Umbilical cord (tissue), 2 donors: ENCODE data around the gene XKR8. TPM values are rescaled to one million over a fixed set of nuclear protein-coding genes. Genes with fewer than 3 reads are reported as not detected.
"Not testable (repeated sequence)": the region's sequence is repeated elsewhere in the genome, so short reads cannot be mapped to it uniquely, and the experiment has no call there.

Source experiments
- DNase-seq: peaks from one replicate; pipeline ENCODE4 v3.0.0-alpha.2; 2015; ENCODE audit warnings: low spot score
- total RNA-seq: library from RNA; depleted of rRNA; stranded (reverse); fragments of >200 nt; gene quantifications from one replicate; pipeline ENCODE4 v1.2.3, GENCODE V29; 2014; ENCODE audit warnings: low replicate concordance; ENCODE audit not compliant: insufficient read depth

Gene XKR8
- total RNA-seq, 1 donor from 2014 or later, result 3.9 TPM

DNA sequence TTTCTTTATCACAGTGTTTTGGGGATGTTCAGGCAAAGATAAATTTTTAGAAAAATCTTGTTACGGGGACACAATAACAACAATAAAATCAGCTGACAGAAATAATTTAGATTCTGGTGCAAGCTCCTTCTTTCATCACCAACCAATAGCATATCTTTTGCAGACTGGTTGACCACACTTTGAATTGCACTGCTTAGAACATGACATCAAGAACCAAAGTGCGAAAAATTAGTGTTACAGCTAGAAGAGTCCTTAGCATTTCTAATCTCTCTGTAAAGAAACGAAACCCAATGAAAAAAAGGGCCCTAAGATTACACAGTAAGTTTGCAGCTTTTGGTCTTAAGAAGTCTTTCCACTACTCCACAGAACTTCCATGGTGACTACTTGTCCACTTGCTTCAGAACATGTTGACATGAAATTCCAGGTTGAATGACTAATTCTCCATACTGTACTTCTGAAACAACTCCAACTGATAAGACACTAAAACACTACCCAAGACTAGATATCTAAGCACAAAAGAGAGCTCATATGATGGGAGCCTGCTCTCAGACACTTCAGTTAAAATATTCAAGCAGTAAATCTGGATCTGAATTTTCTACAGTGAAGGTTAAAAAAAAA is 31.3 kb downstream of the XKR8 start:
- no peak for DNase-seq

- DNase-seq, result no peak
These were observed 32.5 kb downstream of the XKR8 start for GRCh38 chr1:27992276-27992675.

DNA sequence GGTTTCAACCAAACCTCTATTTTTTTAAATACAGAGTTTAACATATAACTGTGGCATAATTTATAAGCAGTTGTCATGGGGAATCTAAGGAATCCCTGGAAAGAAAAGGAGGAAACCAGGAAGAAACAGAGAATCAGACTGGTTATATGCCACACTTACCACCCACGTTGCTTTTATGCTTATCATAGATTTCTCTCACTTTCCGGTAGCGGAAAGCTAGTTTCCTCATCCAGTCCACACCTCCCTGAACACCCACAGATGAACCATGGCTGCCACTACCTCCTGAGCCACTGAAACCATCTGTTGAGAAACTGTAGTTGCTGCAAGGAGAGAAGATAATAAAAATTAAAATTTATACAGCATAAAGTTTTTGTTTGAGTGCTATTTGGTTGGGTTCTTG is 33.5 kb downstream of the XKR8 start:
- DNase-seq, result peak; percentile 7

DNA sequence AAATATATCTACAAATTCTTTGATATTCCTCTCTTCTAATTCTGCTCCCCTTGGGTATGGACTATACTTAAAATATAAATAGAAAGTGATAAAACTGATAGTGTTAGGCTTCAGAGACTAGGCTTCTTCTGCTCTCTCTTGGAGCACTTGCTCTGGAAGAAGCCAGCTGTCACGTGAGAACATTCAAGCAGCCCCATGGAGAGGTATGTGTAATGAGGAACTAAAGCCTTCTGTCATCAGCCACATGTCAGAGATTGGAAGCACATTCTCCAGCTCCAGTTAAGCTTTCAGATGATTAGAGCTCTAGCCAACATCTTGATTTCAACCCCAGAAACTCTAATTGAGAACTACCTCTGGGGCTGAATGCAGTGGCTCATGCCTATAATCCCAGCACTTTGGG is 34.3 kb downstream of the XKR8 start:
- DNase-seq, result peak; percentile 35

- not testable (repeated sequence) for DNase-seq
These were observed 34.8 kb downstream of the XKR8 start for GRCh38 chr1:27994526-27994925.

DNA sequence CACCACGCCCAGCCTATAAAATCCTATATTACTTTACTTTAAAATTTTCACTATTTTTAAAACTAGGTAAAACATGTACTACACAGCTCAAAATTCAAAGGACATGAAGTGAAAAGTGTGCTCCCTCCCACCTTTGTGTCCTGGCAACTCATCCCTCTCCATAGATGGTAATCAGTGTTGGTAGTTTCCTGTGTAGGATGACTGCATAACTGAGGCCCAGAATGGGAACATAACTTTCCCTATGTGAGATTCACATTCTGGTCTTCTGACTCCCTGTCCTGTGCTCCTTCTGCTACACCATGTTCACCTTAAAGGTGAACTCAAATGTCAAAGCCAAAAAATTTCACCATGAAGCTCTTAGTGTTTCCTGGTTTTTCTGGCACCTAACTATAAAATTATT is 39.3 kb downstream of the XKR8 start:
- DNase-seq, result no peak

- DNase-seq, result no peak
These were observed 42.8 kb downstream of the XKR8 start for GRCh38 chr1:28002600-28002999.

DNA sequence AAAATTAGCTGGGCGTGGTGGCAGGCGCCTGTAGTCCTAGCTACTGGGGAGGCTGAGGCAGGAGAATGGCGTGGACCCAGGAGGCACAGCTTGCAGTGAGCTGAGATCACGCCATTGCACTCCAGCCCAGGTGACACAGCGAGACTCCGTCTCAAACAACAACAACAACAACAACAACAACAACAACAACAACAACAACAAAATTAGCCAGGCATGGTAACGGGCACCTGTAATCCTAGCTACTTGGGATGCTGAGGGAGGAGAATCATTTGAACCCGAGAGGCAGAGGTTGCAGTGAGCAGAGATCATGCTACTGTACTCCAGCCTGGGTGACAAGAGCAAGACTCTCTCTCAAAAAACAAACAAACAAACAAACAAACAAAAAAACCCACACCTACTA is 43.3 kb downstream of the XKR8 start:
- not testable (repeated sequence) for DNase-seq

DNA sequence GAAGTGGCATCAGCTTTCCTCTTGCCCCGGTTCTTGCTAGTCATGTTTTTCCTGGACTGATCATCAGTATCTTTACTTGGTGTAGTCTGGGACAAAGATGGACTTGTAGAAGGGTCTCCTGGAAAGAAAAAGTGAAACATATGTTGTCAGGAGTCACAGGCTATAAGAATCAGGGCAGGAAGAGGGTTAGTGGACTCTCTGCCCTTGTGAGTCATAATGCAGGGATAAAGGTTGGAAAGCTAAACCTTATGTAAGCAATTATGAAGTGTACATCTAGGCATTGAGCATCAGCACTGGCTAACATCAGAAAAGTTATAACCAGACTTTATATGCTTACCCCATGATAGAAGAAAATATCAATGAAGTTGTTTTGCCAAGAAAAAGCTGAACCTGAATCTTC is 51.2 kb downstream of the XKR8 start:
- DNase-seq, result no peak

Other genes with a start within 250 kb of the XKR8 start
- gene FAM76A, start 234.0 kb upstream of the XKR8 start, total RNA-seq, result 24.3 TPM
- gene STX12, start 186.8 kb upstream of the XKR8 start, total RNA-seq, result 96.8 TPM
- 26.2 TPM for gene PPP1R8, start 129.2 kb upstream of the XKR8 start, total RNA-seq
- gene THEMIS2, start 87.4 kb upstream of the XKR8 start, total RNA-seq, result 13.7 TPM
- gene RPA2, start 45.4 kb upstream of the XKR8 start, total RNA-seq, result 40.0 TPM
- 1.2 TPM for gene SMPDL3B, start 25.0 kb upstream of the XKR8 start, total RNA-seq
- 7.2 TPM for gene EYA3, start 128.6 kb downstream of the XKR8 start, total RNA-seq
- gene PTAFR, start 216.7 kb downstream of the XKR8 start, total RNA-seq, result 3.4 TPM